Ascending aorta (tissue), 2 donors: ENCODE results near the gene PTPRG. TPM values are rescaled to one million over a fixed set of nuclear protein-coding genes. Genes with fewer than 3 reads are reported as not detected.

Experiments used
- DNase-seq, 2 donors: peaks; one replicate each; pipeline ENCODE4 v3.0.0-alpha.2; 2019; ENCODE audit warnings: low spot score in 2 of 2
- H3K27ac ChIP-seq, 2 donors: fragments of 200-600 bp; sonication (generic); one replicate each; pipeline ENCODE4 v1.5.1; 2016 to 2017; ENCODE audit warnings: mild to moderate bottlenecking in 1 of 2
- H3K27me3 ChIP-seq: fragments of 200-600 bp; sonication (generic); one replicate; pipeline ENCODE4 v1.5.1; 2017
- H3K36me3 ChIP-seq, 2 donors: fragments of 200-600 bp; sonication (generic); one replicate each; pipeline ENCODE4 v1.5.1; 2016
- H3K4me1 ChIP-seq, 2 donors: fragments of 200-600 bp; sonication (generic); one replicate each; pipeline ENCODE4 v1.5.1; 2016 to 2017; ENCODE audit warnings: mild to moderate bottlenecking in 1 of 2
- H3K4me3 ChIP-seq, 2 donors: fragments of 200-600 bp; sonication (generic); one replicate each; pipeline ENCODE4 v1.5.1; 2016 to 2017; ENCODE audit warnings: mild to moderate bottlenecking in 1 of 2
- H3K9me3 ChIP-seq, 2 donors: fragments of 200-600 bp; sonication (generic); one replicate each; pipeline ENCODE4 v1.5.1; 2016
- CTCF ChIP-seq, 3 experiments: fragments of 200-600 bp in 2 of 3; fragments of 450-650 bp in 1 of 3; sonication (generic) in 2 of 3; IDR thresholded peaks; one replicate each; pipeline ENCODE4 v1.5.1; 2016 to 2019; ENCODE audit warnings: antibody characterized with exemption in 3 of 3, mild to moderate bottlenecking in 1 of 3, moderate library complexity in 1 of 3
- intact Hi-C: fragments of 100-400 bp; cut with DNase I; formaldehyde crosslinking; loops from one replicate; pipeline ENCODE4 v1.15.1; 2023
- total RNA-seq: library from RNA; depleted of rRNA; stranded (reverse); fragments of >200 nt; gene quantifications from one replicate; pipeline ENCODE4 v1.1.0, GENCODE V29; 2016

Gene PTPRG
- total RNA-seq, 1 donor from 2014 or later: 129 TPM

DNA sequence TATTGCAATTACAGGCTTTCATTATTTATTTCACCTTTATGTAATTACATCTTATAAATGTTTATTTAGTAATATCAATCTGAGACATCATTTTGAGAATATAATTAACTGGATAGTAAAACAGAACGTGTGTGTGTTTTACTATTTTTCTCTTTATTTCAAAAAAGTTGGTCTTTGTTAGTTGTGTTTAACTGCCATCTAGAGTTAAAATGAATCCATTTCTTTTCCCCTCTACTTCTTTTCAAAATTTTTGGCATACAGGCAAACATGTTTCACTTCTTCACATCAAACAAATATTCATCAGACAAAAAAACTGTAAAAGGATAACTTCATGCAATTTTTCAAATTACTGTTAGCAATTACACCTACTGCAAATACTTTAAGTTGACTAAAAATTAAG is 750.8 kb downstream of the PTPRG start:
- intact Hi-C loops: no loop called here
- TF ChIP-seq CTCF (IDR thresholded peaks at IDR 0.05): no peak
- Histone ChIP-seq H3K27me3 (no peaks in the 10 kb centered on the region), H3K9me3 (no peaks in the 10 kb centered on the region), H3K36me3 (no peaks in the 10 kb centered on the region), H3K27ac (no peak overlapping the region), H3K4me1 (no peaks in the 10 kb centered on the region), H3K4me3 (no peak overlapping the region)
- DNase-seq: no peak

GRCh38 chr3:62316525-62316924 is 755.2 kb downstream of the PTPRG start:
- H3K9me3 ChIP-seq: no peaks in the 10 kb centered on the region
- no peak for DNase-seq
- no peak for TF ChIP-seq CTCF (IDR thresholded peaks at IDR 0.05)
- H3K4me1 ChIP-seq: peaks cover 3 to 4% of the 10 kb centered on the region in 2 donors
- H3K27me3 ChIP-seq: no peaks in the 10 kb centered on the region
- no peaks in the 10 kb centered on the region for H3K36me3 ChIP-seq
- no peak overlapping the region for H3K27ac ChIP-seq
- intact Hi-C loops: no loop called here
- no peak overlapping the region for H3K4me3 ChIP-seq

DNA sequence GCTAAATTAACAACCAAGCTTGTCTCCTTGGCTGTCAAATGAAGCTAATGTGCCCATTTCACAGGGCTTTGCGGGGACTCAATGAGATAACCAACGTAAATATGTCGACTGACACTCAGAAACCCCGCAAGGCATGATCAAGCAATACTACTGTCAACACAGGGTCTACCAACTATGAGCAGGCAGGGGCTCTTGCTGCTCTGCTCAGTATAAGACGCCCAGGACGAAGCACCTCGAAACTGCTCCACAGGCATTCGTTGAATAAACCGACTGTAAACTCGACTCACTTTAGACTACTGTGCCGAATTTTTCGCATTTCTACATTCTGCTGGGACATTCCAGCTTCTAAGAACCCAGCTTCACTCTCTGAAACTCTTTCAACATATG is 757.0 kb downstream of the PTPRG start:
- H3K36me3 ChIP-seq: peaks cover 3 to 14% of the 10 kb centered on the region in 2 donors
- peak overlapping the region; percentile 58 to 82 for H3K4me3 ChIP-seq
- H3K27ac ChIP-seq: peak overlapping the region; percentile 73 to 83
- H3K27me3 ChIP-seq: no peaks in the 10 kb centered on the region
- no peaks in the 10 kb centered on the region for H3K9me3 ChIP-seq
- TF ChIP-seq CTCF (IDR thresholded peaks at IDR 0.05): no peak
- no peak for DNase-seq
- intact Hi-C loops: no loop called here
- H3K4me1 ChIP-seq: peaks cover 3 to 4% of the 10 kb centered on the region in 2 donors

DNA sequence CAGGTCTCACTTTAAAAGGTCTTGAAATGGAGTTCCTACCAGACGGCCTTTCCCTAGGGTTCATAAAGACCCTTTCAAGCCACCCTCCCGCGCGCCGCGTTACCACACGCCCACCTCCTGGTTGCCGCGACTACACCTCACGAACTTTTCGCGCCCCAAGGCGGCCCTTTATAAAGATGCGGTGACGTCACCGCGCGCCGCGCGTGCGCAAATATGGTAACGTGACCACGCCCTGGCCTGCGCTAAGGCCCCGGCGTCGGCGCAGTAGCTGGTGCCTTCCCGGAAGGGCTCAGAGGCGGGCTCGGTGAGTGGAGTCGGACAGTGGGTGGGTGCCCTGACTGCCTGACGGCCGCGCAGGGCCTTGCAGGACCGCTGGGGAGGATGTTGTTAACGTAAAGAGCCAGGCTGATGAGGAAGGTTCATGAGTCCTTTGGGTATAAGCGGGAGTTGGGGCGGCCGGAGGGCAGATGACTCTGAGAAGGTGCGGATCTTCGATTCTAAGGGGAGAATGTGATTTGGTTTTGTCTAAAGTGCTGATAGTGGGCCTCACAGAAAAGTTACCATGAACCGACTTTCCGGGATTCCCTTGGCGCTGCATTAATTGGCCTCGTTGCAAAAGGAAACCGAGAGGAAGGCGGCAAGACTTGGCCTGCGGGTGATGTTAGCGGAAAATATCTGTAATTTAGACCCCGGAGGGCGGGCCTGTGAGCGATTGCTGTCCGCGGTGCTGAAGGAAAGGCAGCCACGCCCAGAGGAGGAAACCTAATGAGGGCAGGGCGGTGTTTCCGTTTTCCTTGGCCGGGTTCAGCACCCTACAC is 757.6 kb downstream of the PTPRG start:
- no peak for TF ChIP-seq CTCF (IDR thresholded peaks at IDR 0.05)
- peak overlapping the region; percentile 73 to 83 for H3K27ac ChIP-seq
- H3K27me3 ChIP-seq: no peaks in the 10 kb centered on the region
- peak; percentile 39 to 92 for DNase-seq
- no peaks in the 10 kb centered on the region for H3K9me3 ChIP-seq
- intact Hi-C loops: no loop called here
- H3K36me3 ChIP-seq: peaks cover 3 to 14% of the 10 kb centered on the region in 2 donors
- H3K4me3 ChIP-seq: peak overlapping the region; percentile 58 to 82
- peaks cover 3 to 4% of the 10 kb centered on the region in 2 donors for H3K4me1 ChIP-seq

GRCh38 chr3:62319570-62320243 is 758.3 kb downstream of the PTPRG start:
- intact Hi-C loops: no loop called here
- H3K36me3 ChIP-seq: peaks cover 3 to 14% of the 10 kb centered on the region in 2 donors
- peaks cover 3 to 4% of the 10 kb centered on the region in 2 donors for H3K4me1 ChIP-seq
- no peaks in the 10 kb centered on the region for H3K27me3 ChIP-seq
- peak overlapping the region; percentile 58 to 82 for H3K4me3 ChIP-seq
- no peak for DNase-seq
- H3K9me3 ChIP-seq: no peaks in the 10 kb centered on the region
- peak overlapping the region in 1 of 2 donors; percentile 73 for H3K27ac ChIP-seq
- no peak for TF ChIP-seq CTCF (IDR thresholded peaks at IDR 0.05)
